SHP77 (cell line): ENCODE results near the gene PPP6R2.
A peak's percentile ranks its signal among the peaks of the same experiment; 100 is the strongest.
"Not testable (repeated sequence)": the region's sequence is repeated elsewhere in the genome, so short reads cannot be mapped to it uniquely, and the experiment has no call there.

Experiments
- DNase-seq, 2 experiments: peaks; one replicate each; lab custom pipeline; 2025; lab: John Stamatoyannopoulos, UW

The PPP6R2 gene

GRCh38 chr22:50318698-50319411 lies 24.3 kb upstream of the PPP6R2 start:
- peak; percentile 54 to 72 for DNase-seq

- no peak for DNase-seq
These were observed 23.6 kb upstream of the PPP6R2 start for GRCh38 chr22:50319503-50319951.

- DNase-seq = no peak
These were observed 23.0 kb upstream of the PPP6R2 start for GRCh38 chr22:50320116-50320515.

- no peak for DNase-seq
These were observed 22.3 kb upstream of the PPP6R2 start for GRCh38 chr22:50320671-50321325.

GRCh38 chr22:50322382-50323104 lies 20.6 kb upstream of the PPP6R2 start:
- not testable (repeated sequence) for DNase-seq

GRCh38 chr22:50323900-50324299 lies 19.2 kb upstream of the PPP6R2 start:
- DNase-seq = no peak

GRCh38 chr22:50325444-50326224 lies 17.5 kb upstream of the PPP6R2 start:
- no peak for DNase-seq

- no peak for DNase-seq
These were observed 16.7 kb upstream of the PPP6R2 start for GRCh38 chr22:50326225-50326955.

- DNase-seq = peak; percentile 77 to 78
These were observed 16.0 kb upstream of the PPP6R2 start, which contains the start of gene DENND6B for GRCh38 chr22:50326956-50327710. Gene DENND6B (minus strand): TSS chr22:50327012. CDS start chr22:50326988, 24 bp downstream.

GRCh38 chr22:50327711-50328019 lies 15.5 kb upstream of the PPP6R2 start:
- no peak for DNase-seq

- no peak for DNase-seq
These were observed 13.9 kb upstream of the PPP6R2 start for GRCh38 chr22:50329236-50329635.

- not testable (repeated sequence) for DNase-seq
These were observed 8.7 kb upstream of the PPP6R2 start for GRCh38 chr22:50334433-50334832.

- no peak for DNase-seq
These were observed 5.7 kb upstream of the PPP6R2 start for GRCh38 chr22:50337262-50338041.

GRCh38 chr22:50338042-50338573 lies 5.0 kb upstream of the PPP6R2 start:
- no peak for DNase-seq

GRCh38 chr22:50338860-50339462 lies 4.2 kb upstream of the PPP6R2 start:
- DNase-seq = no peak

GRCh38 chr22:50339945-50340879 lies 2.9 kb upstream of the PPP6R2 start:
- DNase-seq = peak in 1 of 2 experiments; percentile 13

GRCh38 chr22:50341977-50342650 lies 1.0 kb upstream of the PPP6R2 start:
- peak; percentile 87 to 93 for DNase-seq
